Measurements from ENCODE around the gene GRIN3B.

Gene GRIN3B

DNA sequence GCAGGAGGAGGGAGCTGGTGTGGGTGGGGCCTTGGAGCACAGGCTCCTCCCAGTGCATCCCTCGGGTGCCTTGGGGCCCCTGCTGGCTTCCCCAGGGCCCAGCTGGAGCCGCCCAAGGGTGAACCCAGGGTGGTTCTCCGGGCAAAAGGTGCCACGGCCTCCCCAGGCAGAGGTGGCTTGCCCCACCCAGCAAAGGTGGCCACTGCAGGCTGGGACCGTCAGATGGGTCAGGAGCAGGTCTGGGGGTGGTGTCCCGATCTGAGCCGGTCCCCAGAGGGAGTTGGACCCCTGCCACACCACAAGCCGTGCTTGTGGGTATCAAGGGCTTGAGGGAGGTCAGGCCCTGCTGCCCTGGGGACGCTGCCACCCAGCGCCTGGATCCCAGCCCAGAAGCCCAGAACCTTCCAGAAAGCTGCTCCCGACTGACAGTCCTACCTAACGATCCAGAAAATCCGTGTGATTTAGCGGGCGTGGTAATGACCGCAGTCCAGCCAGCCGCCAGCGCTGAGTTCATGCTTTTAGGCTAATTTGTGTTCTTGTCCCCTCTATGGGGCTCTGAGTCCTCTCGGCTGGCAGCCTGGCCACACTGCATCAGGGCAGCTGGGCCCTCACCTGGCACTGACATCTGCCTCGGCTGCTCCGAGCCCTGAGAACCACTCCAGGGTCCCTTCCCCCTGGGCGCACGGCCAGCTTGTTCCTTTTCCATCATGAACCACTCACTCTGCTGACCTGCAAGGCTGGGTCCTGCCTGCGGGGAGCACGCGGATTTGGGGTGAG is 5.0 kb upstream of the GRIN3B start:
- TF ChIP-seq, protein P1, sequence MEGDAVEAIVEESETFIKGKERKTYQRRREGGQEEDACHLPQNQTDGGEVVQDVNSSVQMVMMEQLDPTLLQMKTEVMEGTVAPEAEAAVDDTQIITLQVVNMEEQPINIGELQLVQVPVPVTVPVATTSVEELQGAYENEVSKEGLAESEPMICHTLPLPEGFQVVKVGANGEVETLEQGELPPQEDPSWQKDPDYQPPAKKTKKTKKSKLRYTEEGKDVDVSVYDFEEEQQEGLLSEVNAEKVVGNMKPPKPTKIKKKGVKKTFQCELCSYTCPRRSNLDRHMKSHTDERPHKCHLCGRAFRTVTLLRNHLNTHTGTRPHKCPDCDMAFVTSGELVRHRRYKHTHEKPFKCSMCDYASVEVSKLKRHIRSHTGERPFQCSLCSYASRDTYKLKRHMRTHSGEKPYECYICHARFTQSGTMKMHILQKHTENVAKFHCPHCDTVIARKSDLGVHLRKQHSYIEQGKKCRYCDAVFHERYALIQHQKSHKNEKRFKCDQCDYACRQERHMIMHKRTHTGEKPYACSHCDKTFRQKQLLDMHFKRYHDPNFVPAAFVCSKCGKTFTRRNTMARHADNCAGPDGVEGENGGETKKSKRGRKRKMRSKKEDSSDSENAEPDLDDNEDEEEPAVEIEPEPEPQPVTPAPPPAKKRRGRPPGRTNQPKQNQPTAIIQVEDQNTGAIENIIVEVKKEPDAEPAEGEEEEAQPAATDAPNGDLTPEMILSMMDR (IDR thresholded peaks at IDR 0.05), result no peak

- TF ChIP-seq, protein P1 (IDR thresholded peaks at IDR 0.05), result no peak
Observed at GRCh38 chr19:996051-996838, 4.0 kb upstream of the GRIN3B start.

GRCh38 chr19:998064-998463 is 2.2 kb upstream of the GRIN3B start:
- TF ChIP-seq, protein P1 (IDR thresholded peaks at IDR 0.05), result no peak

DNA sequence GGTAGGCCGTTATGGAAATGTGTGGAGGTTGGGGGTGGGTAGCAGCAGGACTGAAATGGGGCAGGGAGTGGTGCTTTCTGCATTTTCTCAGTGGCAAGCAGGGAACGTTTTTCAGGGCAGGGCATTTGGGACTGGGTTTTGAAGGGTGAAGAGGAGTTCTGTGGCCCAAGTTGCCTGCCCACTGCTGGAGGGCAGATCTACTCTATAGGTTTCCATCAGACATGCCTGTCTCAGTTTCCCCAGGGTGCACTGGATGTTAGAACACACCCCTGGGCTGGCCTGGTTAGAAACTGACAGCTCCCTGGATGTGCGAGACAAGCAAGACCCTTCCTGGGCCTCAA is 870 bp upstream of the GRIN3B start:
- TF ChIP-seq, protein P1 (IDR thresholded peaks at IDR 0.05), result no peak

GRCh38 chr19:1000591-1001537 is 645 bp downstream of the GRIN3B start:
- TF ChIP-seq, protein P1 (IDR thresholded peaks at IDR 0.05), result no peak

DNA sequence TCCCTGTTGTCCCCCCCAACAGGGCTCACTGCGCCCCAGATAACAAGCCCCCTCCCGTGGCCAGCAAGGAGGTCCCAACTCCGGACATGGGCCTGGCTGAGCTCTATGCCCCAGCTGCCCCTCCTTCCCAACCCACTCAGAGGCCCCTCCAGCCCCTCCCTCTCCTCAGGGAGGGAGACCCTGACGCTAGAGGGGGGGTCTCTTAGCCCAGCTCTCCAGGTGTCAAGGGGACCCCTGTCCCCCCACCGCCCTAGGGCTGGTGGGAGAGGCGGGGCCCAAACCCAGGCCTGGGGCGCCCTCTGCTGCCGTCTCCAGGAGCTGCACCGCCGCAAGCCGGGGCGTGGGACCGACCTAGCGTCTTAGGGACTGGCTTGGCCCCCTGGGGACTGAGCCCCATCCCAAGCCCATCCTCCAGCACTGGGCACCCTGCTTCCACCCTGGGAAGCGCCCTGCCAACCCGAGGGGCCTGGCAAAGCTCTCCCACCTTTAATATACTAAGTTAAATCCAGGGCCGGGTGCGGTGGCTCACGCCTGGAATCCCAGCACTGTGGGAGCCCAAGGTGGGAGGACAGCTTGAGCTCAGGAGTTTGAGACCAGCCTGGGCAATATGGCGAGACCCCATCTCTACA is 1.4 kb downstream of the GRIN3B start:
- TF ChIP-seq, protein P1 (IDR thresholded peaks at IDR 0.05), result peak; percentile 98

GRCh38 chr19:1002600-1002999 is 2.4 kb downstream of the GRIN3B start:
- TF ChIP-seq, protein P1 (IDR thresholded peaks at IDR 0.05), result no peak

Measured in LNCAP (cell line).